HL-60 (cell line): ENCODE data around the gene SLC12A6.

ENCODE experiments used
- POLR2AphosphoS5 ChIP-seq: IDR thresholded peaks from 2 replicates; pipeline ENCODE4 v1.6.1; 2012; ENCODE audit warnings: low read depth
- SPI1 ChIP-seq: IDR thresholded peaks from 2 replicates; pipeline ENCODE4 v1.6.1; 2012; ENCODE audit warnings: low read depth, mild to moderate bottlenecking, borderline replicate concordance
- TF ChIP-seq, protein P1 (sequence below): IDR thresholded peaks from one replicate; pipeline ENCODE4 v1.5.1; 2011; ENCODE audit warnings: low read length, control low read depth, inconsistent platforms; ENCODE audit not compliant: insufficient read depth

DNA sequence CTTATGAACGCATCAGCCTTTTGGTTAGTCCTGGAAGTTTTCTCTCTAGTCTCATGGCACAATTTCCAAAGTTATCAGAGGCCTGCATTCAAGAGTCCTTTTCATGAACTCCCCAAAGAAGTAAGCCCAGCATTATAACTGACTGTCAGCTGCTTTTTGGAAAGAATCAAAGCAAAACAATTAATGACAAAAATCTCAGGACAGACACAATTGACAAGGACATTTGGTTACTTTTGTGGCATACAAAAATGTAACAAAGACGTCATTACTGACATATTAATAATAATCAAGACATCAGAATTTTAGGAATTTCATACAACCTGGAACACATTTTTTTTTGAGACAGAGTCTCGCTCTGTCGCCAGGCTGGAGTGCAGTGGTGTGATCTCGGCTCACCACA is 148.9 kb downstream of the SLC12A6 start:
- TF ChIP-seq, protein P1, sequence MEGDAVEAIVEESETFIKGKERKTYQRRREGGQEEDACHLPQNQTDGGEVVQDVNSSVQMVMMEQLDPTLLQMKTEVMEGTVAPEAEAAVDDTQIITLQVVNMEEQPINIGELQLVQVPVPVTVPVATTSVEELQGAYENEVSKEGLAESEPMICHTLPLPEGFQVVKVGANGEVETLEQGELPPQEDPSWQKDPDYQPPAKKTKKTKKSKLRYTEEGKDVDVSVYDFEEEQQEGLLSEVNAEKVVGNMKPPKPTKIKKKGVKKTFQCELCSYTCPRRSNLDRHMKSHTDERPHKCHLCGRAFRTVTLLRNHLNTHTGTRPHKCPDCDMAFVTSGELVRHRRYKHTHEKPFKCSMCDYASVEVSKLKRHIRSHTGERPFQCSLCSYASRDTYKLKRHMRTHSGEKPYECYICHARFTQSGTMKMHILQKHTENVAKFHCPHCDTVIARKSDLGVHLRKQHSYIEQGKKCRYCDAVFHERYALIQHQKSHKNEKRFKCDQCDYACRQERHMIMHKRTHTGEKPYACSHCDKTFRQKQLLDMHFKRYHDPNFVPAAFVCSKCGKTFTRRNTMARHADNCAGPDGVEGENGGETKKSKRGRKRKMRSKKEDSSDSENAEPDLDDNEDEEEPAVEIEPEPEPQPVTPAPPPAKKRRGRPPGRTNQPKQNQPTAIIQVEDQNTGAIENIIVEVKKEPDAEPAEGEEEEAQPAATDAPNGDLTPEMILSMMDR: no peak
- TF ChIP-seq POLR2AphosphoS5 (no peak), SPI1 (no peak)
